ENCODE measurements around the gene CHCHD6.

The CHCHD6 gene

GRCh38 chr3:126703512-126704493 lies at the start of gene CHCHD6:
Gene CHCHD6 (plus strand): TSS chr3:126704240. CDS start chr3:126704313, 73 bp downstream.
- peak; percentile 97 to 98 for DNase-seq

- DNase-seq: peak; percentile 79 to 80
Observed at GRCh38 chr3:126654571-126655383, 49.3 kb upstream of the CHCHD6 start, which contains the start of gene TXNRD3. Gene TXNRD3 (minus strand): TSS chr3:126655124.

- DNase-seq: no peak
Observed at GRCh38 chr3:126655887-126656286, 48.2 kb upstream of the CHCHD6 start.

GRCh38 chr3:126656371-126657134 lies 47.5 kb upstream of the CHCHD6 start:
- no peak for DNase-seq

GRCh38 chr3:126657901-126658300 lies 46.1 kb upstream of the CHCHD6 start:
- no peak for DNase-seq

- DNase-seq: no peak
Observed at GRCh38 chr3:126658584-126658983, 45.5 kb upstream of the CHCHD6 start.

- no peak for DNase-seq
Observed at GRCh38 chr3:126659915-126660886, 43.8 kb upstream of the CHCHD6 start.

GRCh38 chr3:126661532-126662364 lies 42.3 kb upstream of the CHCHD6 start:
- no peak for DNase-seq

- no peak for DNase-seq
Observed at GRCh38 chr3:126663257-126663656, 40.8 kb upstream of the CHCHD6 start.

GRCh38 chr3:126663750-126664149 lies 40.3 kb upstream of the CHCHD6 start:
- no peak for DNase-seq

- no peak for DNase-seq
Observed at GRCh38 chr3:126664591-126665214, 39.3 kb upstream of the CHCHD6 start.

- no peak for DNase-seq
Observed at GRCh38 chr3:126665221-126665936, 38.7 kb upstream of the CHCHD6 start.

- DNase-seq: no peak
Observed at GRCh38 chr3:126665959-126666657, 37.9 kb upstream of the CHCHD6 start.

GRCh38 chr3:126666658-126667528 lies 37.1 kb upstream of the CHCHD6 start:
- DNase-seq: no peak

- DNase-seq: no peak
Observed at GRCh38 chr3:126667631-126668449, 36.2 kb upstream of the CHCHD6 start.
